GM12891 (cell line): ENCODE results near the gene ANO2.

Experiments
- POLR2A ChIP-seq: IDR thresholded peaks from 2 replicates; pipeline ENCODE4 v1.6.1; 2011; ENCODE audit warnings: low read depth, low read length, control low read depth
- POLR2AphosphoS5 ChIP-seq: IDR thresholded peaks from 2 replicates; pipeline ENCODE4 v1.6.1; 2011; ENCODE audit warnings: low read depth, low read length, control low read depth
- SPI1 ChIP-seq: IDR thresholded peaks from 2 replicates; pipeline ENCODE4 v1.6.1; 2011; ENCODE audit warnings: low read depth, low read length, control low read depth
- TAF1 ChIP-seq: IDR thresholded peaks from 2 replicates; pipeline ENCODE4 v1.6.1; 2011; ENCODE audit warnings: low read depth, low read length, control low read depth

DNA sequence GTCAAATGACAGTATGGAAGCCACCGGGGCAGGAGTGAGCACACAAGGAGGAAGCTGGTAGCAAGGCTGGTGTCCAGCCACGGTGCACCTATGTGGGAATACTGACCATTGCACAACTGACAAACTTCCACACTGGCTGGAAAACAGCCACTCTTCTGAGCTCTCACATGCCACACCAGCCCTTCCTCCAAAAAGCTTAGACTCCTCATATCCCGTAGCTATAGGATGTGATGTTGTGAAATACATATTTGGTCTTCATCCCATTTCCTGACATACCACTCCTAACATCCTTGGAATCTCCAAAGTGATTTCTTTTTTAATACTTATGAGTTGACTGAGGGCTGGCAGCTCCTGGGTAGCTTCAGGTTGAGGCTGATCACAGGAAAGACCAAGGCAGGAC is 409.5 kb downstream of the ANO2 start:
- no peak for TF ChIP-seq POLR2A
- TF ChIP-seq TAF1 = no peak
- TF ChIP-seq POLR2AphosphoS5 = no peak
- TF ChIP-seq SPI1 = no peak
